ENCODE data around the gene PLCB3. TPM values are rescaled to one million over a fixed set of nuclear protein-coding genes. Genes with fewer than 3 reads are reported as not detected.
A peak's percentile ranks its signal among the peaks of the same experiment; 100 is the strongest.

PLCB3 gene
- total RNA-seq, 2 experiments from 2014 or later = 4.4 to 4.7 TPM

- Mint-ChIP-seq H3K4me3 (no peak overlapping the region), H3K4me1 (ENCODE audit: low read depth) (peaks cover 19% of the 10 kb centered on the region), H3K9me3 (no peaks in the 10 kb centered on the region), H3K27ac (no peak overlapping the region), H3K27me3 (ENCODE audit: low read depth) (peaks cover 71% of the 10 kb centered on the region), H3K36me3 (ENCODE audit: low read depth) (no peaks in the 10 kb centered on the region)
- DNase-seq = no peak
- CTCF ChIA-PET = no interaction called here
- intact Hi-C loops (cut with micrococcal nuclease) = no loop called here
Measured at GRCh38 chr11:64297699-64298358, 46.5 kb downstream of the PLCB3 start.

DNA sequence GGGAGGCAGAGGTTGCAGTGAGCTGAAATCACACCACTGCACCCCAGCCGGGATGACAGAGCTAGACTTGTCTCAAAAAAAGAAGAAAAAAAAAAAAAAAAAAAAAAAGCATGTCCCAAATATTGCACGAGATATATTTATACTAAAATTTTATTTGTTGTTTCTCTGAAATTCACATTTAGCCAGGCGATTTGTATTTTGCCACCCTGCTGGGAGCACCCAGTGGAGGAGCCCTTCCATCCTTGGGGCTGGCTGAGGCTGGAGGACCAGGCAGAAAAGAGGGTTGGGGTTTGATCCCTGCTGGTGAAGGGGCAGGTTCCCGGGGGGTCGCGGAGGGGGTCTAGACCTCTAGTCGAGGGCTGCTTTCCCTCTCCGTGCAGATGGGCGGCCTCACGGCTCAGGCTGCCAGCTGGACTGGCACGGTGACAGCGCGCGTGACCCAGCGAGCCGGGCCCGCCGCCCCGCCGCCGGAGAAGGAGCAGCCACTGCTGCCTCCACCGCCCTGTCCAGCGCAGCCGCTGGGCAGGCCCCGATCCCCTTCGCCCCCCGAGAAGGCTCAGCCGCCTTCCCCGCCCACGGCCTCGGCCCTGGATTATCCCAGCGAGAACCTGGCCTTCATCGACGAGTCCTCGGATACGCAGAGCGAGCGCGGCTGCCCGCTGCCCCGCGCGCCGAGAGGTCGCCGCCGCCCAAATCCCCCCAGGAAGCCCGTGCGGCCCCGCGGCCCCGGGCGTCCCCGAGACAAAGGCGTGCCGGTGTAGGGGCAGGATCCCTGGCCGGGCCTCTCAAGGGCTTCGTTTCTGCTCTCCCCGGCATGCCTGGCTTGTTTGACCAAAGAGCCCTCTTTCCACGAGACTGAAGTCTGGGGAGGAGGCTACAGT, 47.9 kb downstream of the PLCB3 start:
- CTCF ChIA-PET = interaction anchor here (0.6 to 0.9 kb wide), 3 partner anchors 43 to 471 kb away, joined by 3 to 5 read pairs (median 4); no protein-coding TSS in a partner anchor
- Mint-ChIP-seq H3K27ac (no peak overlapping the region), H3K27me3 (ENCODE audit: low read depth) (peaks cover 64% of the 10 kb centered on the region), H3K9me3 (no peaks in the 10 kb centered on the region), H3K36me3 (ENCODE audit: low read depth) (no peaks in the 10 kb centered on the region), H3K4me1 (ENCODE audit: low read depth) (peaks cover 24% of the 10 kb centered on the region), H3K4me3 (no peak overlapping the region)
- no peak for DNase-seq
- intact Hi-C loops (cut with micrococcal nuclease) = no loop called here

DNA sequence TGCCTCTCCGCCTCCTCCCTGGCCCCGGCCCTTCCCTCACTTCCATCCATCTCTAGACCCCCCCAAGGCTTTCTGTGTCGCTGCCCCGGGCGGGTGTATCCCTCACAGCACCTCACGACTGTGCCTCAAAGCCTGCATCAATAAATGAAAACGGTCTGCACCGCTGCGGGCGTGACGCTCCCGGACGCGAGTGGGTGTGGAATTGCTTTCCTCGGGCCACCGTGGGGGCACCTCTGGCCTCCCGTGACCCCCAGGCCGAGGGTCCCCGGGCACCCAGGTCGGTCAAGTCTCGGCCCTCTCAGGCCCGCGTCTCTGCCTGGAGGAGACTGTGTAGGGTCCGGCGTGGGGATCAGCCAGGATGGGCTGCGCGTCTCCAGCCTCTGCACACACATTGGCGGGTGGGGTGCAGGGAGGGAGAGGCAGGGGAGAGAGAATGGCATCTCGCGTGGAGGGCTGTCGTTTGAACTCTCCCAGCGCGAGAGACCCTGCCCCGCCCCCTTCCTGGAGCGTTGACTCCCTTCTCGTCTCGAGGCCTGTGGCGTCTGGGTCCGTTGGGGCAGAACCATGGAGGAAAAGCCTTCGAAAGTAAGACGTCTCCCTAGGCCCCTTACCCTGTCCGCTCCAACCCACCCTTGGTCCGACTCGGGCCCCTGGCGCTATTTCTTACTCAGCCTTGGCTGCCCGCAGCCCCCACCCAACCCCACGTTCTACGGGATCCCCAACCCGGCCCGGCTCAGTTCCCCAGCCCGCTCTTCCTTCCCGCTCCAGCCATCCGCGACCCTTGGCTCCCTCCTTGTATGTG, 48.7 kb downstream of the PLCB3 start, which contains the start of gene CATSPERZ:
TSS of gene CATSPERZ (plus strand) at position 512 of the 802 bp plus-strand sequence. CDS start at position 565, 53 bp downstream.
- DNase-seq = no peak
- Mint-ChIP-seq H3K9me3 (no peaks in the 10 kb centered on the region), H3K36me3 (ENCODE audit: low read depth) (no peaks in the 10 kb centered on the region), H3K27ac (no peak within 1 kb of the TSS), H3K4me1 (ENCODE audit: low read depth) (peaks cover 25% of the 10 kb centered on the region), H3K27me3 (ENCODE audit: low read depth) (peaks cover 58% of the 10 kb centered on the region), H3K4me3 (peak within 1 kb of the TSS; percentile 48)
- CTCF ChIA-PET = interaction anchor here (0.7 to 5.2 kb wide), 23 partner anchors 10 to 134 kb away, joined by 3 to 89 read pairs (median 5); partner anchors contain the start of genes BAD, CCDC88B, FERMT3 and GPR137
- intact Hi-C loops (cut with micrococcal nuclease) = loop anchor here (1.0 to 2.0 kb wide), 2 partner anchors 96 to 299 kb away; no protein-coding TSS in a partner anchor

- no peaks in the 10 kb centered on the region for H3K9me3 Mint-ChIP-seq
- H3K4me1 Mint-ChIP-seq (ENCODE audit: low read depth) = peaks cover 36% of the 10 kb centered on the region
- peak overlapping the region; percentile 88 for H3K4me3 Mint-ChIP-seq
- peaks cover 9% of the 10 kb centered on the region for H3K36me3 Mint-ChIP-seq (ENCODE audit: low read depth)
- H3K27ac Mint-ChIP-seq = no peak overlapping the region
- peaks cover 26% of the 10 kb centered on the region for H3K27me3 Mint-ChIP-seq (ENCODE audit: low read depth)
- no peak for DNase-seq
- intact Hi-C loops (cut with micrococcal nuclease) = loop anchor here (1.0 to 2.0 kb wide), 3 partner anchors 99 to 475 kb away; partner anchors contain the start of genes MARK2 and SF1
- CTCF ChIA-PET = interaction anchor here (0.7 to 5.2 kb wide), 24 partner anchors 11 to 118 kb away, joined by 3 to 89 read pairs (median 6); partner anchors contain the start of genes BAD, FERMT3, NUDT22 and PLCB3
Measured at GRCh38 chr11:64303109-64304031, 52.0 kb downstream of the PLCB3 start.

DNA sequence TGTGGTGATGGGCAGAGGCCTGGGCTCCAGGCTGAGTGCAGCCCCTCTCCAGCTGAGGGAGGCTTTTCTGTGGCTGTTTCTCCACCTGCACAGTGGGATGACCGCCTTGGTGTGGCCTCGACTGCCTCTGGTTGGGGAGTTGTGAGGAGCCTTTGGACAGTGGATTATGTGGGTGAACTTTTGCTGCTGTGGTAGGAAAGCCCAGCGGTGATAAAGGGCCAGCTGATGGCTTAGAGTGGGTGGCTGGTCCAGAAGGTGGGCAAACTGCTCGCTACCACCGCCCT, 52.6 kb downstream of the PLCB3 start:
- H3K4me3 Mint-ChIP-seq = peak overlapping the region; percentile 88
- H3K9me3 Mint-ChIP-seq = no peaks in the 10 kb centered on the region
- DNase-seq = no peak
- peaks cover 21% of the 10 kb centered on the region for H3K27me3 Mint-ChIP-seq (ENCODE audit: low read depth)
- intact Hi-C loops (cut with micrococcal nuclease) = loop anchor here (1.0 to 2.0 kb wide), 3 partner anchors 100 to 475 kb away; partner anchors contain the start of genes MARK2 and SF1
- CTCF ChIA-PET = interaction anchor here (0.8 to 5.2 kb wide), 21 partner anchors 13 to 119 kb away, joined by 3 to 89 read pairs (median 5); partner anchors contain the start of genes BAD, FERMT3, KCNK4 and PLCB3
- H3K4me1 Mint-ChIP-seq (ENCODE audit: low read depth) = peaks cover 36% of the 10 kb centered on the region
- H3K27ac Mint-ChIP-seq = no peak overlapping the region
- peaks cover 9% of the 10 kb centered on the region for H3K36me3 Mint-ChIP-seq (ENCODE audit: low read depth)

DNA sequence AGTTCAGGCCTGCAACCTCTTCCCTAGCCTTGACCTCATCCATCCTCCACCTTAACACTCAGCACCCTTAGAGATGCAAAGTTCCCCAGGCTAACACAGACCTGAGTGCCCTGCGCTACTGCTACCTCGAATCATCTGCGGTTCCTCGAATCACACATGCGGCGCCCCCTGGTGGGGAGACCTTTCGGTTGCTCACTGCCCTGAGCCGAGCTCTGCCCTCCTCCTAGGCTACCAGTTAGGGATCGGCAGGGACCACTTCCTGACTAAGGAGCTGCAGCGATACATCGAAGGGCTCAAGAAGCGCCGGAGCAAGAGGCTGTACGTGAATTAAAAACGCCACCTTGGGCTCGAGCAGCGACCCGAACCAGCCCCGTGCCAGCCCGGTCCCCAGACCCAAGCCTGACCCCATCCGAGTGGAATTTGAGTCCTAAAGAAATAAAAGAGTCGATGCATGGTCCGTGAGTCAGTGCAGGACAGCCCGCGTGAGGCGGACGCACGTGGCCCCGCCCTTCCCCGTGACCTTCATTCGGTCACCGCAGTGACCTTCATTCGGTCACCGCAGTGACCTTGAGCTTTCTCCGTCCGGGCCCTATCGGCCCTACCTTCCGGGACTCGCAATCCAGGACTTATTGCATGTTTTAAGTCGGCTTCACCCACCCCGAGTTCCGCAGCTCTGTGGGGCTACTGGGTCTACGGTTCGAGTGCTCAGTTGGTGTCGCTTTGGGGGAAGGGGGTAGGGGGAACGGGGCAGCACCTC, 53.2 kb downstream of the PLCB3 start:
- Mint-ChIP-seq H3K4me1 (ENCODE audit: low read depth) (peaks cover 39% of the 10 kb centered on the region), H3K27me3 (ENCODE audit: low read depth) (peaks cover 19% of the 10 kb centered on the region), H3K27ac (peak overlapping the region; percentile 91), H3K9me3 (no peaks in the 10 kb centered on the region), H3K4me3 (peak overlapping the region; percentile 88), H3K36me3 (ENCODE audit: low read depth) (peaks cover 9% of the 10 kb centered on the region)
- intact Hi-C loops (cut with micrococcal nuclease) = loop anchor here (1.0 to 2.0 kb wide), 14 partner anchors 13 to 474 kb away; partner anchors contain the start of genes CCDC88B, COX8A, DNAJC4 and FKBP2
- peak; percentile 98 for DNase-seq
- CTCF ChIA-PET = interaction anchor here (0.6 to 5.2 kb wide), 30 partner anchors 9 to 119 kb away, joined by 3 to 89 read pairs (median 4); partner anchors contain the start of genes BAD, FERMT3, GPR137 and KCNK4

- Mint-ChIP-seq H3K9me3 (no peaks in the 10 kb centered on the region), H3K4me1 (ENCODE audit: low read depth) (peaks cover 39% of the 10 kb centered on the region), H3K36me3 (ENCODE audit: low read depth) (peaks cover 9% of the 10 kb centered on the region), H3K4me3 (peak within 1 kb of the TSS; percentile 91), H3K27me3 (ENCODE audit: low read depth) (peaks cover 12% of the 10 kb centered on the region), H3K27ac (peak within 1 kb of the TSS; percentile 91)
- DNase-seq = peak; percentile 100
- intact Hi-C loops (cut with micrococcal nuclease) = loop anchor here (1.0 to 2.0 kb wide), 13 partner anchors 12 to 474 kb away; partner anchors contain the start of genes CCDC88B, COX8A, DNAJC4 and FKBP2
- CTCF ChIA-PET = interaction anchor here (0.6 to 5.2 kb wide), 23 partner anchors 10 to 120 kb away, joined by 3 to 89 read pairs (median 4); partner anchors contain the start of genes BAD, FERMT3, GPR137 and KCNK4
Measured at GRCh38 chr11:64305075-64305690, 53.9 kb downstream of the PLCB3 start, which contains the start of gene ESRRA. TSS of gene ESRRA (plus strand) at chr11:64305524. CDS start at chr11:64307180, 1,656 bp downstream.

DNA sequence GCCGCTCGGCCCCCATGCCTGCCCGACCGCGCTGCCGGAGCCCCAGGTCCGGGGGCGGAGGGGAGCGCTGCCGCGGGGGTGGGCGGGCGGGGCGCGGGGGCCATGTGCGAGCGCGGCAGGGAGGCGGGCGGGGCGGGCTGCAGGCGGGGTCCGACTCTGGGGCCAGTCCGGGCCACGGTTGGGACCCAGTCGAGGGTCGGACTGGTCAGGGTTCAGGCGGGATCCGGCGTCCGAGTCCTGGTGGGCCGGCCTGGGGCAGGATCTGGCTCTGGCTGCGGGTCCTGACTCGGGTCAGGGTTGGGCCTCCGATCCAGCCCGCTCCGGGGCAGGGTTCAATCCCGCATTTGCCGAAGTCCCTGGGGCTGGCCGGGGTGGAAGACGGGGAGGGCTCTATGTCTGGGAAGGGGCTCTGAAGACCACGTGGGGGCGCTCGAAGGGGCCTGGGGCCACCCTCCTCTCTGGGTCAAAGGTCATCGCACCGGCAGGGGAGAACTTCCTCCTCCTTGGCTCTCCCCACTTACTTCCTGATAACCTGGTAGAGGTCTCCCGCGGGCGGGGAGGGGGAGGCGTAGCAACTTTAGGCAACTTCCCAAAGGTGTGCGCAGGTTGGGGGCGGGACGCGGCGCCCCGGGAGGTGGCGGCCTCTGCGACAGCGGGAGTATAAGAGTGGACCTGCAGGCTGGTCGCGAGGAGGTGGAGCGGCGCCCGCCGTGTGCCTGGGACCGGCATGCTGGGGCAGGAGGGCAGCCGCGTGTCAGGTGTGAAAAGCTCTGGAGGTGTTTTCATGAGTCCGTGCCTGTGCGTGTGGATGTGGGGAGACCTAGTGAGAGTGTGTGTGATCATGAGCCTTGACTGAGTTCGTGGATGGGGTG, 54.6 kb downstream of the PLCB3 start:
- peaks cover 9% of the 10 kb centered on the region for H3K36me3 Mint-ChIP-seq (ENCODE audit: low read depth)
- DNase-seq = peak; percentile 82
- peak overlapping the region; percentile 91 for H3K4me3 Mint-ChIP-seq
- CTCF ChIA-PET = interaction anchor here (2.7 kb wide), 1 partner anchor 55 kb away, joined by 23 read pairs; the partner anchor contains the start of gene PLCB3
- peaks cover 5% of the 10 kb centered on the region for H3K27me3 Mint-ChIP-seq (ENCODE audit: low read depth)
- intact Hi-C loops (cut with micrococcal nuclease) = loop anchor here (1.0 to 2.0 kb wide), 14 partner anchors 11 to 473 kb away; partner anchors contain the start of genes CCDC88B, COX8A, DNAJC4 and FKBP2
- H3K4me1 Mint-ChIP-seq (ENCODE audit: low read depth) = peaks cover 35% of the 10 kb centered on the region
- H3K9me3 Mint-ChIP-seq = no peaks in the 10 kb centered on the region
- peak overlapping the region; percentile 87 for H3K27ac Mint-ChIP-seq

DNA sequence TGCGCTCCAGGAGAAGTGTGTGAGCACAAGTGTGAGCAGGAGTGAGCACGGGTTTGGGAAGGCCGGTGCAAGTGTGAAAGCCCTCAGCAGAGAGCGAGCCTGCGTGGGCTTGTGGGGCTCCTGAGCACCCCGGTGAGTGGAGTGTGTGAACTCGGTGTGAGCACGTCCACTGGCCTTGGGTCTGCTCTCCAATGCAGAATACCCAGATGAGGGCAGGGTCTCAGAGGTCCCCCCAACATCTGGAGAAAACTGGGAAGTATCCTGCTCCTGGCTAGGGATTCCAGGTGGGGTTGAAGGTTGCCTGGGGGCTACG, 55.2 kb downstream of the PLCB3 start:
- Mint-ChIP-seq H3K9me3 (no peaks in the 10 kb centered on the region), H3K4me1 (ENCODE audit: low read depth) (peaks cover 35% of the 10 kb centered on the region), H3K27me3 (ENCODE audit: low read depth) (peaks cover 4% of the 10 kb centered on the region), H3K27ac (peak overlapping the region; percentile 87), H3K4me3 (peak overlapping the region; percentile 91), H3K36me3 (ENCODE audit: low read depth) (peaks cover 9% of the 10 kb centered on the region)
- no peak for DNase-seq
- intact Hi-C loops (cut with micrococcal nuclease) = loop anchor here (1.0 kb wide), 1 partner anchor 49 kb away; no protein-coding TSS in a partner anchor
- CTCF ChIA-PET = no interaction called here
